HepG2 (cell line): ENCODE results near the gene HOMEZ. TPM values are rescaled to one million over a fixed set of nuclear protein-coding genes. Genes with fewer than 3 reads are reported as not detected.
A peak's percentile ranks its signal among the peaks of the same experiment; 100 is the strongest.

Source experiments
- DNMT1 ChIP-seq: sonication (generic); formaldehyde crosslinking; IDR thresholded peaks from 2 replicates; pipeline ENCODE4 v1.5.1; 2020; ENCODE audit warnings: mild to moderate bottlenecking, missing genetic modification reagents
- JUN ChIP-seq: sonication (generic); formaldehyde crosslinking; IDR thresholded peaks from 2 replicates; pipeline ENCODE4 v1.4.0; 2020; ENCODE audit warnings: mild to moderate bottlenecking, missing genetic modification reagents
- KDM2A ChIP-seq: sonication (generic); formaldehyde crosslinking; IDR thresholded peaks from 2 replicates; pipeline ENCODE4 v1.4.0; 2020; ENCODE audit warnings: low read depth, missing genetic modification reagents, borderline replicate concordance
- KLF12 ChIP-seq: sonication (generic); formaldehyde crosslinking; IDR thresholded peaks from 2 replicates; pipeline ENCODE4 v1.4.0; 2020; ENCODE audit warnings: missing genetic modification reagents, borderline replicate concordance
- KMT2A ChIP-seq: sonication (generic); formaldehyde crosslinking; IDR thresholded peaks from 2 replicates; pipeline ENCODE4 v1.4.0; 2020; ENCODE audit warnings: missing genetic modification reagents
- NR2F1 ChIP-seq, 2 experiments: fragments of 450-650 bp in 1 of 2; formaldehyde crosslinking in 1 of 2; IDR thresholded peaks; 2 replicates each; pipeline versions ENCODE4 v1.5.0 to v1.6.1; 2016 to 2020; ENCODE audit warnings: mild to moderate bottlenecking in 1 of 2, missing compliant biosample characterization in 1 of 2, missing genetic modification reagents in 1 of 2, moderate library complexity in 1 of 2
- TEAD3 ChIP-seq: optimal IDR thresholded peaks from 2 replicates; pipeline ENCODE3; 2016; ENCODE audit warnings: borderline replicate concordance
- ZC3H13 ChIP-seq: sonication (generic); formaldehyde crosslinking; IDR thresholded peaks from 2 replicates; pipeline ENCODE4 v1.8.1; 2023; ENCODE audit warnings: mild to moderate bottlenecking, missing genetic modification reagents, moderate library complexity
- ZFP36L1 ChIP-seq: sonication (generic); formaldehyde crosslinking; IDR thresholded peaks from 2 replicates; pipeline ENCODE4 v1.8.0; 2022; ENCODE audit warnings: mild to moderate bottlenecking, missing genetic modification reagents, moderate library complexity
- ZNF263 ChIP-seq: sonication (generic); formaldehyde crosslinking; IDR thresholded peaks from 2 replicates; pipeline ENCODE4 v1.4.0; 2020; ENCODE audit warnings: missing genetic modification reagents
- ZNF550 ChIP-seq: sonication (generic); formaldehyde crosslinking; IDR thresholded peaks from 2 replicates; pipeline ENCODE4 v1.4.0; 2020; ENCODE audit warnings: mild to moderate bottlenecking, missing genetic modification reagents, borderline replicate concordance
- polyA plus RNA-seq, 8 experiments: library from polyadenylated mRNA; depleted of rRNA in 3 of 8; stranded (reverse) in 7 of 8; unstranded in 1 of 8; fragments of >200 nt; fragmentation: Illumina TruSeq in 4 of 8; extraction: Trizol in 4 of 8; gene quantifications; 2 replicates each; pipeline versions ENCODE4 v1.2.1 to v1.2.3, GENCODE V29; 2011 to 2016; ENCODE audit warnings: low read depth in 4 of 8, missing spikeins in 1 of 8, mixed read lengths in 1 of 8; ENCODE audit not compliant: insufficient read depth in 1 of 8
- total RNA-seq, 5 experiments: library from RNA; depleted of rRNA; stranded (reverse); fragments of >200 nt; fragmentation: Illumina TruSeq; extraction: Trizol; gene quantifications; 2 replicates each; pipeline ENCODE4 v1.2.3, GENCODE V29; 2016; ENCODE audit warnings: low read depth in 1 of 5
- TF ChIP-seq, protein P1 (sequence below): sonication (generic); formaldehyde crosslinking; IDR thresholded peaks from 2 replicates; pipeline ENCODE4 v1.8.1; 2023; ENCODE audit warnings: missing genetic modification reagents, mild to moderate bottlenecking, borderline replicate concordance
- TF ChIP-seq, protein P2 (sequence below): sonication (generic); formaldehyde crosslinking; IDR thresholded peaks from 2 replicates; pipeline ENCODE4 v1.4.0; 2020; ENCODE audit warnings: missing genetic modification reagents; ENCODE audit errors: not compliant biosample characterization
- TF ChIP-seq, protein P3 (sequence below): sonication (generic); formaldehyde crosslinking; IDR thresholded peaks from 2 replicates; pipeline ENCODE4 v1.5.1; 2020; ENCODE audit warnings: mild to moderate bottlenecking, missing genetic modification reagents, moderate library complexity
- TF ChIP-seq, protein P4 (sequence below): sonication (generic); formaldehyde crosslinking; conservative IDR thresholded peaks from 2 replicates; pipeline ENCODE4 v1.8.0; 2022; ENCODE audit warnings: low read depth, missing genetic modification reagents
- TF ChIP-seq, protein P5 (sequence below): sonication (generic); formaldehyde crosslinking; IDR thresholded peaks from 2 replicates; pipeline ENCODE4 v1.4.0; 2020; ENCODE audit warnings: missing genetic modification reagents
- TF ChIP-seq, protein P6 (sequence below): sonication (generic); formaldehyde crosslinking; conservative IDR thresholded peaks from 2 replicates; pipeline ENCODE4 v1.8.0; 2022; ENCODE audit warnings: missing genetic modification reagents
- TF ChIP-seq, protein P7 (sequence below): sonication (generic); formaldehyde crosslinking; IDR thresholded peaks from 2 replicates; pipeline ENCODE4 v1.4.0; 2020; ENCODE audit warnings: missing genetic modification reagents, low read depth, mild to moderate bottlenecking, borderline replicate concordance

The HOMEZ gene
- total and polyA plus RNA-seq, 2 of the 13 experiments (the other 11 are each of a cell fraction or from before 2014, with no cell fraction given): 14.5 to 31.8 TPM

DNA sequence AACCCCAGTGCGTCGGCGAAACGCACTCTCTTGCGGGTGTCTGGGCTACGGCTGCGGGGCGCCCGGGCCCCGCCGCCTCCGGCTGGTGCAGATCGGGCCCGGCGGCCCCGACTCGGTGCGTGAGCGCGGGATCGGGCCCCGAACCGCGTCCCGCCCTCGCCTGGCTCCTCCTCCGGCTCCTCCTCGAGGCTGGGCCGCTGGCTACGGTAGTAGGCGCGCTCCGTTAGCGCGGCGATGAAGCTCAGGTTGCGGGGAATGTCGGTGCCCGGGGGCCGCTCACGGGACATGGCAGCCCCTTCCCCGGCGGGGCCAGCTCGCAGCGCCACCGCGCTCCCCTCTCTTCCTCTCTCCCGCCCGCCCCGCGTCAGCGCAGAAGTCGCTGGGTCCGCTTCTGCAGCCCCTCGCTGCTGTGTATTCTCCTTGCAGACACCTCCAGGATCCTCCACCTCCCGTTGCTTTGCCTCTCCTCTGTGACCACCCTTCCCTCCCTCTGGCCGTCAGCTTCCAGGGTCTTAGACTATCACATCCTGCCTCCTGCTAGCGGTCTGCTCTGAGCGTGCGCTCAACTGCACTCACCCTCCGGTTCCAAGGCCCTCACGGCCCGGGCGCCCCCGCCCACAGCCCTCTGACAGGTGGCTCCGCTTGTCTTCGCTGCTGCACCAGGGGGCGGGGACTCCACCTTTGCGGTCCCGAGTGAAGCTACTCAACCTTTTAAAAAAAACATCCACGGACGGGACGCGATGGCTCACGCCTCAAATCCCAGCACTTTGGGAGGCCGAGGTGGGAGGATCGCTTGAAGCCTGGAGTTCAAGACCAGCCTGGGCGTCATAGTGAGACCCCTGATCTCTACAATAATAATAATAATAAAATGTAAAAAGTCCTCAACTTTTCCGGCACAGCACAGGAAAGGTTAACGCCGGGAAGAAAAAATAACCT is 16.6 kb upstream of the HOMEZ start, which contains the start of gene PPP1R3E (continued):
- TF ChIP-seq, protein P1, sequence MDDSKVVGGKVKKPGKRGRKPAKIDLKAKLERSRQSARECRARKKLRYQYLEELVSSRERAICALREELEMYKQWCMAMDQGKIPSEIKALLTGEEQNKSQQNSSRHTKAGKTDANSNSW (CRISPR knock-in tag): peak; percentile 75; the same call in 1 of the 2 replicates
- TF ChIP-seq, protein P2, sequence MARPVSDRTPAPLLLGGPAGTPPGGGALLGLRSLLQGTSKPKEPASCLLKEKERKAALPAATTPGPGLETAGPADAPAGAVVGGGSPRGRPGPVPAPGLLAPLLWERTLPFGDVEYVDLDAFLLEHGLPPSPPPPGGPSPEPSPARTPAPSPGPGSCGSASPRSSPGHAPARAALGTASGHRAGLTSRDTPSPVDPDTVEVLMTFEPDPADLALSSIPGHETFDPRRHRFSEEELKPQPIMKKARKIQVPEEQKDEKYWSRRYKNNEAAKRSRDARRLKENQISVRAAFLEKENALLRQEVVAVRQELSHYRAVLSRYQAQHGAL (CRISPR knock-in tag): peak; percentile 35
- TF ChIP-seq ZNF550 (CRISPR knock-in tag) (peak; percentile 67), TEAD3 (CRISPR knock-in tag) (peak; percentile 82), ZNF263 (no peak; the same call in 1 of the 2 replicates), ZC3H13 (CRISPR knock-in tag) (no peak), KMT2A (peak; percentile 81), DNMT1 (CRISPR knock-in tag) (peak; percentile 23), KLF12 (CRISPR knock-in tag) (peak; percentile 58; the same call in 1 of the 2 replicates), NR2F1 (CRISPR knock-in tag; IDR thresholded peaks at IDR 0.05) (no peak), JUN (CRISPR knock-in tag) (0 out of 2 replicates have a peak, but pooled peaks have one; percentile 41), ZFP36L1 (peak; percentile 95), KDM2A (CRISPR knock-in tag) (peak; percentile 61; the same call in 1 of the 2 replicates)
- TF ChIP-seq, protein P3, sequence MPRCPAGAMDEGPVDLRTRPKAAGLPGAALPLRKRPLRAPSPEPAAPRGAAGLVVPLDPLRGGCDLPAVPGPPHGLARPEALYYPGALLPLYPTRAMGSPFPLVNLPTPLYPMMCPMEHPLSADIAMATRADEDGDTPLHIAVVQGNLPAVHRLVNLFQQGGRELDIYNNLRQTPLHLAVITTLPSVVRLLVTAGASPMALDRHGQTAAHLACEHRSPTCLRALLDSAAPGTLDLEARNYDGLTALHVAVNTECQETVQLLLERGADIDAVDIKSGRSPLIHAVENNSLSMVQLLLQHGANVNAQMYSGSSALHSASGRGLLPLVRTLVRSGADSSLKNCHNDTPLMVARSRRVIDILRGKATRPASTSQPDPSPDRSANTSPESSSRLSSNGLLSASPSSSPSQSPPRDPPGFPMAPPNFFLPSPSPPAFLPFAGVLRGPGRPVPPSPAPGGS (CRISPR knock-in tag): no peak; the same call in 1 of the 2 replicates
- TF ChIP-seq, protein P4, sequence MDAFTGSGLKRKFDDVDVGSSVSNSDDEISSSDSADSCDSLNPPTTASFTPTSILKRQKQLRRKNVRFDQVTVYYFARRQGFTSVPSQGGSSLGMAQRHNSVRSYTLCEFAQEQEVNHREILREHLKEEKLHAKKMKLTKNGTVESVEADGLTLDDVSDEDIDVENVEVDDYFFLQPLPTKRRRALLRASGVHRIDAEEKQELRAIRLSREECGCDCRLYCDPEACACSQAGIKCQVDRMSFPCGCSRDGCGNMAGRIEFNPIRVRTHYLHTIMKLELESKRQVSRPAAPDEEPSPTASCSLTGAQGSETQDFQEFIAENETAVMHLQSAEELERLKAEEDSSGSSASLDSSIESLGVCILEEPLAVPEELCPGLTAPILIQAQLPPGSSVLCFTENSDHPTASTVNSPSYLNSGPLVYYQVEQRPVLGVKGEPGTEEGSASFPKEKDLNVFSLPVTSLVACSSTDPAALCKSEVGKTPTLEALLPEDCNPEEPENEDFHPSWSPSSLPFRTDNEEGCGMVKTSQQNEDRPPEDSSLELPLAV: no peak
- TF ChIP-seq, protein P5, sequence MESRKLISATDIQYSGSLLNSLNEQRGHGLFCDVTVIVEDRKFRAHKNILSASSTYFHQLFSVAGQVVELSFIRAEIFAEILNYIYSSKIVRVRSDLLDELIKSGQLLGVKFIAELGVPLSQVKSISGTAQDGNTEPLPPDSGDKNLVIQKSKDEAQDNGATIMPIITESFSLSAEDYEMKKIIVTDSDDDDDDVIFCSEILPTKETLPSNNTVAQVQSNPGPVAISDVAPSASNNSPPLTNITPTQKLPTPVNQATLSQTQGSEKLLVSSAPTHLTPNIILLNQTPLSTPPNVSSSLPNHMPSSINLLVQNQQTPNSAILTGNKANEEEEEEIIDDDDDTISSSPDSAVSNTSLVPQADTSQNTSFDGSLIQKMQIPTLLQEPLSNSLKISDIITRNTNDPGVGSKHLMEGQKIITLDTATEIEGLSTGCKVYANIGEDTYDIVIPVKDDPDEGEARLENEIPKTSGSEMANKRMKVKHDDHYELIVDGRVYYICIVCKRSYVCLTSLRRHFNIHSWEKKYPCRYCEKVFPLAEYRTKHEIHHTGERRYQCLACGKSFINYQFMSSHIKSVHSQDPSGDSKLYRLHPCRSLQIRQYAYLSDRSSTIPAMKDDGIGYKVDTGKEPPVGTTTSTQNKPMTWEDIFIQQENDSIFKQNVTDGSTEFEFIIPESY (CRISPR knock-in tag): no peak; the same call in 1 of the 2 replicates
- TF ChIP-seq, protein P6, sequence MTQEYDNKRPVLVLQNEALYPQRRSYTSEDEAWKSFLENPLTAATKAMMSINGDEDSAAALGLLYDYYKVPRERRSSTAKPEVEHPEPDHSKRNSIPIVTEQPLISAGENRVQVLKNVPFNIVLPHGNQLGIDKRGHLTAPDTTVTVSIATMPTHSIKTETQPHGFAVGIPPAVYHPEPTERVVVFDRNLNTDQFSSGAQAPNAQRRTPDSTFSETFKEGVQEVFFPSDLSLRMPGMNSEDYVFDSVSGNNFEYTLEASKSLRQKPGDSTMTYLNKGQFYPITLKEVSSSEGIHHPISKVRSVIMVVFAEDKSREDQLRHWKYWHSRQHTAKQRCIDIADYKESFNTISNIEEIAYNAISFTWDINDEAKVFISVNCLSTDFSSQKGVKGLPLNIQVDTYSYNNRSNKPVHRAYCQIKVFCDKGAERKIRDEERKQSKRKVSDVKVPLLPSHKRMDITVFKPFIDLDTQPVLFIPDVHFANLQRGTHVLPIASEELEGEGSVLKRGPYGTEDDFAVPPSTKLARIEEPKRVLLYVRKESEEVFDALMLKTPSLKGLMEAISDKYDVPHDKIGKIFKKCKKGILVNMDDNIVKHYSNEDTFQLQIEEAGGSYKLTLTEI (CRISPR knock-in tag): no peak
- TF ChIP-seq, protein P7, sequence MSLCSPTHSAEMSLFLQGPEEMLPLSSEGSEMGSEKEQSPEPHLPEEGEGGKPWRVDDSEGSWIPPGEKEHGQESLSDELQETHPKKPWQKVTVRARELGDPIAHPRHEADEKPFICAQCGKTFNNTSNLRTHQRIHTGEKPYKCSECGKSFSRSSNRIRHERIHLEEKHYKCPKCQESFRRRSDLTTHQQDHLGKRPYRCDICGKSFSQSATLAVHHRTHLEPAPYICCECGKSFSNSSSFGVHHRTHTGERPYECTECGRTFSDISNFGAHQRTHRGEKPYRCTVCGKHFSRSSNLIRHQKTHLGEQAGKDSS (CRISPR knock-in tag): peak; percentile 60; the same call in 1 of the 2 replicates
